Kidney epithelial cell (primary cell): ENCODE data around the gene CD302. TPM values are rescaled to one million over a fixed set of nuclear protein-coding genes. Genes with fewer than 3 reads are reported as not detected.
"Not testable (repeated sequence)": the region's sequence is repeated elsewhere in the genome, so short reads cannot be mapped to it uniquely, and the experiment has no call there.

ENCODE experiments used
- DNase-seq: peaks from one replicate; pipeline ENCODE4 v3.0.0-alpha.2; 2010; ENCODE audit warnings: low read depth
- H3K27me3 ChIP-seq: 2 replicates; pipeline ENCODE4 v1.6.0; 2011; ENCODE audit warnings: low read length; ENCODE audit not compliant: control insufficient read depth, insufficient read depth
- H3K36me3 ChIP-seq: 2 replicates; pipeline ENCODE4 v1.5.1; 2011; ENCODE audit warnings: low read length; ENCODE audit not compliant: control insufficient read depth, insufficient read depth
- H3K4me3 ChIP-seq: 2 replicates; pipeline ENCODE4 v1.5.1; 2011; ENCODE audit warnings: low read depth, mild to moderate bottlenecking, control low read depth, low read length
- total RNA-seq: library from RNA; depleted of rRNA; stranded (reverse); fragments of >200 nt; gene quantifications from 2 replicates; pipeline ENCODE4 v1.2.3, GENCODE V29; 2015
- TF ChIP-seq, protein P1 (sequence below): IDR thresholded peaks from 2 replicates; pipeline ENCODE4 v1.5.1; 2011; ENCODE audit warnings: mild to moderate bottlenecking, moderate library complexity, low read length, control low read depth, inconsistent platforms; ENCODE audit not compliant: insufficient read depth, poor library complexity, severe bottlenecking

Gene CD302
- total RNA-seq, 1 donor from 2014 or later = 0.92 TPM

DNA sequence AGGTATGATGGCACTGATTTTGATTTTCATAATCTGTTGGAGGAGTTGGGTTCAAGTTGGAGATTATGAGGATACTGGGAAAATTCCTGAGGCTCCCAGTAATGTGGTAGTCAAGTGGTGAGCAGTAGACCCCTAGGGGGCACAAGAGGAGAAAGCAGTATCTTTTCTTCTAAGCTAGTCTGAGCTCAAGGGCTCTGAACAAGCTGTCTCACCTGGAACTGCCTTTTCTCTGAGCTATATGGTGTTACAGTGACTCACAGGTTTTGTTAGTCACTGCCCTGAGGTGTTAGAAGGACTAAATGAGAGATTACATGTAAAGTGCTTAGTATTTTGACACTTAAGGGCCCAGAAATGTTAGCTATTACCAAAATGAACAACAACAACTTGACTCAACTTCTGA is 42.2 kb downstream of the CD302 start:
- Histone ChIP-seq H3K36me3 (no peaks in the 10 kb centered on the region), H3K27me3 (no peaks in the 10 kb centered on the region), H3K4me3 (no peak overlapping the region)
- DNase-seq = peak; percentile 78
- TF ChIP-seq, protein P1, sequence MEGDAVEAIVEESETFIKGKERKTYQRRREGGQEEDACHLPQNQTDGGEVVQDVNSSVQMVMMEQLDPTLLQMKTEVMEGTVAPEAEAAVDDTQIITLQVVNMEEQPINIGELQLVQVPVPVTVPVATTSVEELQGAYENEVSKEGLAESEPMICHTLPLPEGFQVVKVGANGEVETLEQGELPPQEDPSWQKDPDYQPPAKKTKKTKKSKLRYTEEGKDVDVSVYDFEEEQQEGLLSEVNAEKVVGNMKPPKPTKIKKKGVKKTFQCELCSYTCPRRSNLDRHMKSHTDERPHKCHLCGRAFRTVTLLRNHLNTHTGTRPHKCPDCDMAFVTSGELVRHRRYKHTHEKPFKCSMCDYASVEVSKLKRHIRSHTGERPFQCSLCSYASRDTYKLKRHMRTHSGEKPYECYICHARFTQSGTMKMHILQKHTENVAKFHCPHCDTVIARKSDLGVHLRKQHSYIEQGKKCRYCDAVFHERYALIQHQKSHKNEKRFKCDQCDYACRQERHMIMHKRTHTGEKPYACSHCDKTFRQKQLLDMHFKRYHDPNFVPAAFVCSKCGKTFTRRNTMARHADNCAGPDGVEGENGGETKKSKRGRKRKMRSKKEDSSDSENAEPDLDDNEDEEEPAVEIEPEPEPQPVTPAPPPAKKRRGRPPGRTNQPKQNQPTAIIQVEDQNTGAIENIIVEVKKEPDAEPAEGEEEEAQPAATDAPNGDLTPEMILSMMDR = peak; percentile 69

DNA sequence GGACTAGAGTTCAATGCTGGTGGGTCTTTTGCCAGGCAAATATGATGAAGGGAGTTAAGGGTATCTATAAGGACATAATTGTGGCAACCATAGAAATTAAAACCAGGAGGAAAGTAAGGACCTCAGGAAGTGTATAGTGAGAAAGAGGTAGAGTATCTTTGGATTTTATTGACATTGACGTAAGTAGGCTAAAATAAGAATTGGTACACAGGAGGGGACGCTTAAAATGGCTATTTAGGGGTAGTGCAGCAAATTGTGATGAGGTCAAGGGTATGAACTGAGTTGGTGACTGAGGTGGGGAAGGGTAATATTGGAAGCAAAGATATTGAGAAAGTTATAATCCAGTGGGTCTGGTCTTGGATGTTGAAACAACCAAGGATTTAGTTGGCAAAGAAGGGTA is 43.0 kb downstream of the CD302 start:
- Histone ChIP-seq H3K4me3 (no peak overlapping the region), H3K27me3 (no peaks in the 10 kb centered on the region), H3K36me3 (no peaks in the 10 kb centered on the region)
- DNase-seq = no peak
- TF ChIP-seq, protein P1 = no peak

DNA sequence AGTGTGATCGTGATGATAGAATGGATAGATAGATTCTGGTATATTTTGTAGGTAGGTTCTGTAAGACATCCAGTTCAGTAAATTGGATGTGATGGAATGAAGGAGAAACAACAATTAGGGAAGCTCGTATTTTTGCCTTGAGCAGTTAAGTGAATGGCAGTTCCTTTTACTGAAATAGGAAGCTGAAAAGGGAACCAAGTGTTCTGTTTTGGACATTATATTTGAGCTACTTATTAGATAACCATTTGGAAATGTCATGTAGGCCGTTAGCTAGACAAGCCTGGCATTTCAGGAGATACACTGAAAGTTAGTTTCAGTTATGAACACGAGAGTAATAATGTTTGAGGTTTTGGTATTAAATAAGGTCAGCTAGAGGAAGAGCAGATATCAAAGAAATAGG is 44.2 kb downstream of the CD302 start:
- H3K27me3 ChIP-seq = no peaks in the 10 kb centered on the region
- no peaks in the 10 kb centered on the region for H3K36me3 ChIP-seq
- TF ChIP-seq, protein P1 = no peak
- H3K4me3 ChIP-seq = no peak overlapping the region
- no peak for DNase-seq

DNA sequence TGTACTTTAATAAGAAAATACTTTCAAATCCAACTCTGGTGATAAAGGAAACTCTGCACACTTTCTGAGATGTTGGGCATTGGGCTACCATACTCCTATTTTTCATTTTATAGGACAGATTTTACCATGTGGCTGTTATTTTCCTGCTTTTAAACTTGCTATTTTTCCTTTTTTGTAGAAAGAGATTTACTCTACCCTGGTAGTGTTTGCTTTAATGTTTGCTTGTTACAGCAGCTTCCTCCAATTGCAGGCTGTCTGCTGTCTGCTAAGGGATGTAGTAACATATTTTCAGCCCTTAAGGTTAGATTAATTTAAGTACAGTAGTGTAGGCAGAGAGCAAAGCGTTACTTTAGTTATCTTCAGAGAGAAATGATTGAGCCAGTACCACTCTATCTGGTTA is 47.1 kb downstream of the CD302 start:
- Histone ChIP-seq H3K27me3 (no peaks in the 10 kb centered on the region), H3K4me3 (no peak overlapping the region), H3K36me3 (no peaks in the 10 kb centered on the region)
- TF ChIP-seq, protein P1 = no peak
- no peak for DNase-seq

DNA sequence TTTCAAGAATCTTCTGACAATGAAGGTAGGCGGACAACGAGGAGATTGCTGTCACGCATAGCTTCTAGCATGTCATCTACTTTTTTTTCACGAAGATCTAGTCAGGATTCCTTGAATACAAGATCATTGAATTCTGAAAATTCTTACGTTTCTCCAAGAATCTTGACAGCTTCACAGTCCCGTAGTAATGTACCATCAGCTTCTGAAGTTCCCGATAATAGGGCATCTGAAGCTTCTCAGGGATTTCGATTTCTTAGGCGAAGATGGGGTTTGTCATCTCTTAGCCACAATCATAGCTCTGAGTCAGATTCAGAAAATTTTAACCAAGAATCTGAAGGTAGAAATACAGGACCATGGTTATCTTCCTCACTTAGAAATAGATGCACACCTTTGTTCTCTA is 49.9 kb downstream of the CD302 start:
- TF ChIP-seq, protein P1 = no peak
- no peak for DNase-seq
- no peaks in the 10 kb centered on the region for H3K36me3 ChIP-seq
- H3K4me3 ChIP-seq = no peak overlapping the region
- H3K27me3 ChIP-seq = no peaks in the 10 kb centered on the region

DNA sequence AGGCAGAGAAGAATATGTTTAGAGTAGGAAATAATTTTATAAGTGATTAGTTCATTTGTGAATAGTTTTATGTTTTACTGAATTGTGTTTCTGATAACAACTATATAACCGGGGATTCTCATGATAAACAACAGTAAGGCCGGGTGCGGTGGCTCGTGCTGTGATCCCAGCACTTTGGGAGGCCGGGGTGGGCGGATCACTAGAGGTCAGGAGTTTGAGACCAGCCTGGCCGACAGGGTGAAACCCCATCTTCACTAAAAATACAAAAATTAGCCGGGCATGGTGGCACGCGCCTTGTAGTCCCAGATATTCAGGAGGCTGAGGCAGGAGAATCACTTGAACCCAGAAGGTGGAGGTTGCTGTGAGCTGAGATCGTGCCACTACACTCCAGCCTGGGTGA is 52.8 kb downstream of the CD302 start:
- not testable (repeated sequence) for H3K36me3 ChIP-seq, H3K27me3 ChIP-seq, H3K4me3 ChIP-seq, DNase-seq
